Panc1 (cell line): Measurements from ENCODE around the gene TNFSF13. TPM values are rescaled to one million over a fixed set of nuclear protein-coding genes. Genes with fewer than 3 reads are reported as not detected.

ENCODE experiments used
- ATAC-seq: fragments of 200-7000 bp; cut with Tn5 transposase; 2 replicates; pipeline ENCODE4 v1.9.1; 2020; ENCODE audit warnings: mild to moderate bottlenecking, moderate library complexity
- BruUV-seq: library from RNA; stranded (reverse); fragments of 400-500 nt; replicated peaks from 2 replicates; lab custom pipeline; 2021; lab: Mats Ljungman, UMichigan
- CTCF ChIA-PET: fragments of 300-600 bp; sonication (Branson Sonifier 250); formaldehyde crosslinking; loops from one replicate; lab custom pipeline; 2022; ENCODE audit warnings: antibody characterized with exemption; lab: Charles Lee
- POLR2A ChIA-PET: fragments of 300-600 bp; sonication (Branson Sonifier 250); formaldehyde crosslinking; loops from one replicate; lab custom pipeline; 2022; ENCODE audit warnings: antibody characterized with exemption; lab: Charles Lee
- DNase-seq: peaks from one replicate; pipeline ENCODE4 v3.0.0-alpha.2; 2010; ENCODE audit warnings: low read depth, low spot score
- H3K27ac ChIP-seq: 2 replicates; pipeline ENCODE4 v1.5.1; 2011; ENCODE audit warnings: mild to moderate bottlenecking, low read length, inconsistent platforms
- H3K27me3 ChIP-seq: fragments of 200-500 bp; sonication (Bioruptor generic); 2 replicates; pipeline ENCODE4 v1.6.0; 2014; ENCODE audit warnings: low read length, inconsistent platforms; ENCODE audit not compliant: control insufficient read depth, insufficient read depth
- H3K36me3 ChIP-seq: fragments of 200-500 bp; sonication (Bioruptor generic); 2 replicates; pipeline ENCODE4 v1.5.1; 2014; ENCODE audit warnings: inconsistent platforms, mild to moderate bottlenecking, low read length, moderate library complexity; ENCODE audit not compliant: control insufficient read depth, insufficient read depth
- H3K4me1 ChIP-seq: 2 replicates; pipeline ENCODE4 v1.5.1; 2011; ENCODE audit warnings: inconsistent platforms, mild to moderate bottlenecking, low read length, moderate library complexity; ENCODE audit not compliant: control insufficient read depth, insufficient read depth
- H3K4me3 ChIP-seq, 2 experiments: 2 replicates each; pipeline ENCODE4 v1.5.1; 2011 to 2012; ENCODE audit warnings: low read depth in 2 of 2, low read length in 2 of 2, mild to moderate bottlenecking in 2 of 2, inconsistent platforms in 1 of 2, moderate library complexity in 1 of 2
- H3K9me3 ChIP-seq: fragments of 200-500 bp; sonication (Bioruptor generic); 2 replicates; pipeline ENCODE4 v1.5.1; 2014; ENCODE audit warnings: low read depth, mild to moderate bottlenecking, inconsistent platforms, low read length, moderate library complexity; ENCODE audit not compliant: control insufficient read depth, insufficient read depth
- CTCF ChIP-seq: fragments of 450-650 bp; IDR thresholded peaks from 2 replicates; pipeline ENCODE4 v1.5.1; 2017; ENCODE audit warnings: mild to moderate bottlenecking
- POLR2AphosphoS5 ChIP-seq: IDR thresholded peaks from 2 replicates; pipeline ENCODE4 v1.6.1; 2012; ENCODE audit warnings: mild to moderate bottlenecking, low read depth, low read length, moderate library complexity
- REST ChIP-seq, 2 experiments: IDR thresholded peaks; 2 replicates each; pipeline ENCODE4 v1.6.1; 2011 to 2012; ENCODE audit warnings: low read depth in 2 of 2, control low read depth in 1 of 2, low read length in 1 of 2, mild to moderate bottlenecking in 1 of 2, moderate library complexity in 1 of 2; ENCODE audit not compliant: insufficient read depth in 1 of 2
- SIN3A ChIP-seq: IDR thresholded peaks from 2 replicates; pipeline ENCODE4 v1.6.1; 2012; ENCODE audit warnings: low read depth, mild to moderate bottlenecking, low read length, moderate library complexity, borderline replicate concordance; ENCODE audit not compliant: insufficient read depth
- TCF7L2 ChIP-seq: IDR thresholded peaks from 2 replicates; pipeline ENCODE4 v1.6.1; 2011; ENCODE audit warnings: mild to moderate bottlenecking, low read depth, low read length, inconsistent platforms
- in situ Hi-C: cut with HindIII; loops from 2 replicates; pipeline ENCODE4 v1.10.0; 2016; ENCODE audit warnings: low sequenced_read_pairs, low pct_unique_long_range_greater_than_20kb
- intact Hi-C: fragments of 100-400 bp; cut with micrococcal nuclease; formaldehyde crosslinking; loops from one replicate; pipeline ENCODE4 v1.10.0; 2022; ENCODE audit not compliant: unreplicated experiment
- total RNA-seq: library from RNA; stranded (reverse); gene quantifications from one replicate; pipeline ENCODE4 v1.2.1, GENCODE V29; 2021; ENCODE audit not compliant: unreplicated experiment

TNFSF13 gene
- total RNA-seq, 1 experiment from 2014 or later: 2.3 TPM

GRCh38 chr17:7523033-7523432 is 35.5 kb upstream of the TNFSF13 start:
- ChIA-PET POLR2A (no interaction called here), CTCF (interaction anchor here (0.5 to 1.2 kb wide), 2 partner anchors 9 to 86 kb away, joined by 4 to 13 read pairs; no protein-coding TSS in a partner anchor)
- Histone ChIP-seq H3K27me3 (no peaks in the 10 kb centered on the region), H3K4me3 (no peak overlapping the region), H3K4me1 (no peaks in the 10 kb centered on the region), H3K9me3 (no peaks in the 10 kb centered on the region), H3K27ac (no peak overlapping the region), H3K36me3 (no peaks in the 10 kb centered on the region)
- intact Hi-C loops (no loop called here), in situ Hi-C loops (no loop called here)
- no TSS peak for BruUV-seq
- ATAC-seq (no peak), DNase-seq (no peak)
- TF ChIP-seq REST (IDR thresholded peaks at IDR 0.05; ENCODE audit: insufficient read depth in 1 of 2, low read depth in 2 of 2, low read length in 1 of 2) (no peak), CTCF (peak; percentile 73)

GRCh38 chr17:7528842-7529241 is 29.7 kb upstream of the TNFSF13 start:
- Histone ChIP-seq H3K36me3 (no peaks in the 10 kb centered on the region), H3K9me3 (no peaks in the 10 kb centered on the region), H3K4me1 (no peaks in the 10 kb centered on the region), H3K4me3 (no peak overlapping the region), H3K27me3 (no peaks in the 10 kb centered on the region), H3K27ac (no peak overlapping the region)
- in situ Hi-C loops (no loop called here), intact Hi-C loops (no loop called here)
- no TSS peak for BruUV-seq
- TF ChIP-seq POLR2AphosphoS5 (no peak), CTCF (no peak), REST (IDR thresholded peaks at IDR 0.05; ENCODE audit: insufficient read depth in 1 of 2, low read depth in 2 of 2, low read length in 1 of 2) (no peak), TCF7L2 (no peak), SIN3A (no peak)
- no peak for DNase-seq
- ChIA-PET CTCF (no interaction called here), POLR2A (no interaction called here)
- ATAC-seq: no peak
